WTC11 (cell line): ENCODE data around the gene FBLN5. TPM values are rescaled to one million over a fixed set of nuclear protein-coding genes. Genes with fewer than 3 reads are reported as not detected.

Experiments
- ATAC-seq: fragments of 200-7000 bp; cut with Tn5 transposase; 2 replicates; pipeline ENCODE4 v1.10.0; 2021; ENCODE audit warnings: mild to moderate bottlenecking, moderate library complexity
- CTCF ChIA-PET: fragments of 300-600 bp; sonication (Branson Sonifier 250); formaldehyde crosslinking; loops from one replicate; lab custom pipeline; 2021; ENCODE audit warnings: antibody characterized with exemption; lab: Charles Lee
- POLR2A ChIA-PET: fragments of 350-600 bp; sonication (Branson Sonifier 250); formaldehyde crosslinking; loops from one replicate; lab custom pipeline; 2021; ENCODE audit warnings: antibody characterized with exemption; lab: Charles Lee
- DNase-seq: peaks from one replicate; pipeline ENCODE4 v3.0.0; 2021; ENCODE audit warnings: low spot score
- H3K27ac Mint-ChIP-seq: 2 replicates; pipeline ENCODE4 v1.8.0; 2021; ENCODE audit warnings: mixed read lengths
- H3K27me3 Mint-ChIP-seq: 2 replicates; pipeline ENCODE4 v1.8.0; 2021; ENCODE audit warnings: low read depth, mild to moderate bottlenecking, moderate library complexity, mixed read lengths
- H3K36me3 Mint-ChIP-seq: 2 replicates; pipeline ENCODE4 v1.8.0; 2021; ENCODE audit warnings: mixed read lengths
- H3K4me1 Mint-ChIP-seq: 2 replicates; pipeline ENCODE4 v1.8.0; 2022; ENCODE audit warnings: mixed read lengths
- H3K4me3 Mint-ChIP-seq: 2 replicates; pipeline ENCODE4 v1.8.0; 2021; ENCODE audit warnings: mild to moderate bottlenecking, moderate library complexity, mixed read lengths
- H3K9me3 Mint-ChIP-seq: 2 replicates; pipeline ENCODE4 v1.8.0; 2021; ENCODE audit warnings: mixed read lengths
- CREM ChIP-seq: sonication (generic); formaldehyde crosslinking; IDR thresholded peaks from 2 replicates; pipeline ENCODE4 v1.8.1; 2022; ENCODE audit warnings: mild to moderate bottlenecking, missing genetic modification reagents, moderate library complexity
- ELF4 ChIP-seq: sonication (generic); formaldehyde crosslinking; IDR thresholded peaks from 2 replicates; pipeline ENCODE4 v1.8.1; 2022; ENCODE audit warnings: low read depth, mild to moderate bottlenecking, moderate library complexity, missing genetic modification reagents
- EMX1 ChIP-seq: fragments of 250-450 bp; sonication (Bioruptor Pico); IDR thresholded peaks from 2 replicates; pipeline ENCODE4 v1.8.0; 2021; ENCODE audit warnings: mild to moderate bottlenecking
- ETV6 ChIP-seq: sonication (generic); formaldehyde crosslinking; IDR thresholded peaks from 2 replicates; pipeline ENCODE4 v1.8.1; 2022; ENCODE audit warnings: mild to moderate bottlenecking, missing genetic modification reagents
- FOXK1 ChIP-seq: sonication (generic); formaldehyde crosslinking; IDR thresholded peaks from 2 replicates; pipeline ENCODE4 v1.8.0; 2022; ENCODE audit warnings: mild to moderate bottlenecking, moderate library complexity, missing genetic modification reagents
- IRF2 ChIP-seq: sonication (generic); formaldehyde crosslinking; IDR thresholded peaks from 2 replicates; pipeline ENCODE4 v1.8.0; 2022; ENCODE audit warnings: low read depth, missing genetic modification reagents, borderline replicate concordance
- JUN ChIP-seq: sonication (generic); formaldehyde crosslinking; IDR thresholded peaks from 2 replicates; pipeline ENCODE4 v1.8.0; 2023; ENCODE audit warnings: mild to moderate bottlenecking, missing genetic modification reagents
- NR2C2 ChIP-seq: sonication (generic); formaldehyde crosslinking; IDR thresholded peaks from 2 replicates; pipeline ENCODE4 v1.8.0; 2022; ENCODE audit warnings: mild to moderate bottlenecking, missing genetic modification reagents
- NR3C1 ChIP-seq: sonication (generic); formaldehyde crosslinking; conservative IDR thresholded peaks from 2 replicates; pipeline ENCODE4 v1.8.1; 2023; ENCODE audit warnings: low read depth, mild to moderate bottlenecking, missing genetic modification reagents
- OVOL2 ChIP-seq: fragments of 250-450 bp; sonication (Bioruptor Pico); IDR thresholded peaks from 2 replicates; pipeline ENCODE4 v1.9.0; 2021; ENCODE audit warnings: mild to moderate bottlenecking, borderline replicate concordance
- SP1 ChIP-seq: sonication (generic); formaldehyde crosslinking; conservative IDR thresholded peaks from 2 replicates; pipeline ENCODE4 v1.8.1; 2022; ENCODE audit warnings: missing genetic modification reagents
- TEAD4 ChIP-seq: sonication (generic); formaldehyde crosslinking; IDR thresholded peaks from 2 replicates; pipeline ENCODE4 v1.8.0; 2022; ENCODE audit warnings: mild to moderate bottlenecking, missing genetic modification reagents
- ZNF121 ChIP-seq: sonication (generic); formaldehyde crosslinking; IDR thresholded peaks from 2 replicates; pipeline ENCODE4 v1.8.0; 2023; ENCODE audit warnings: missing genetic modification reagents
- ZNF263 ChIP-seq: sonication (generic); formaldehyde crosslinking; IDR thresholded peaks from 2 replicates; pipeline ENCODE4 v1.8.1; 2022; ENCODE audit warnings: low read depth, mild to moderate bottlenecking, moderate library complexity, missing genetic modification reagents
- ZNF396 ChIP-seq: fragments of 250-450 bp; sonication (Bioruptor Pico); IDR thresholded peaks from 2 replicates; pipeline ENCODE4 v1.8.0; 2021; ENCODE audit warnings: mild to moderate bottlenecking, moderate library complexity, borderline replicate concordance
- ZNF423 ChIP-seq: fragments of 250-450 bp; sonication (Bioruptor Pico); IDR thresholded peaks from 2 replicates; pipeline ENCODE4 v2.1.2; 2022; ENCODE audit warnings: mild to moderate bottlenecking, moderate library complexity
- total RNA-seq: library from RNA; stranded (reverse); gene quantifications from 3 replicates; pipeline ENCODE4 v1.2.3, GENCODE V29; 2021
- TF ChIP-seq, protein P1 (sequence below): sonication (generic); formaldehyde crosslinking; IDR thresholded peaks from 2 replicates; pipeline ENCODE4 v1.8.0; 2023; ENCODE audit warnings: missing genetic modification reagents
- TF ChIP-seq, protein P2 (sequence below): sonication (generic); formaldehyde crosslinking; IDR thresholded peaks from 2 replicates; pipeline ENCODE4 v1.8.0; 2022; ENCODE audit warnings: mild to moderate bottlenecking, missing genetic modification reagents
- TF ChIP-seq, protein P3 (sequence below): sonication (generic); formaldehyde crosslinking; IDR thresholded peaks from 2 replicates; pipeline ENCODE4 v1.8.0; 2023; ENCODE audit warnings: missing genetic modification reagents, mild to moderate bottlenecking, borderline replicate concordance
- TF ChIP-seq, protein P4 (sequence below): sonication (generic); formaldehyde crosslinking; IDR thresholded peaks from 2 replicates; pipeline ENCODE4 v1.8.0; 2022; ENCODE audit warnings: mild to moderate bottlenecking, missing genetic modification reagents
- TF ChIP-seq, protein P5 (sequence below): sonication (generic); formaldehyde crosslinking; IDR thresholded peaks from 2 replicates; pipeline ENCODE4 v1.8.1; 2023; ENCODE audit warnings: mild to moderate bottlenecking, missing genetic modification reagents
- TF ChIP-seq, protein P6 (sequence below): sonication (generic); formaldehyde crosslinking; IDR thresholded peaks from 2 replicates; pipeline ENCODE4 v1.8.1; 2022; ENCODE audit warnings: mild to moderate bottlenecking, missing genetic modification reagents, moderate library complexity, borderline replicate concordance

FBLN5 gene
- total RNA-seq, 1 experiment from 2014 or later = 4.0 TPM

DNA sequence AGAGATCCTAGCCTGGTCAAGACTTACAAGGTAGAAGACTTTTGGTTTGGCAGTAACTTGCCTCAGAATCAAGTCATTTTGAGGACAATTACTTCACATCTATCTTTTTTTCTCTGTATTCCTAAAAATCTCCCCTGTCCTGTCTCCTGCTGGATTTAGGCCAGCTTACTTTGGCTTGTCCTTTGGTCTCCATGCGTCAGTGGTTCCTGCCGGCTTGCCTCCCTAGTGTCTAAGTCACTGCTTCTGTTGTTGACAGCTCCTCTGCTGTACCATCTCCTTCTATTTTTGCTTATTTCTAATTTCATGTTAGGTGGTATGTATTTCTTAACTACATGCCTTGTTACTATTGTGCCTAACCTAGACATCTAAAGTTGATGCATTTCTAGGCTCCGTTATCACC is 39.7 kb upstream of the FBLN5 start:
- H3K27ac Mint-ChIP-seq = no peak overlapping the region
- no peak for ATAC-seq
- TF ChIP-seq JUN (CRISPR knock-in tag) (no peak), IRF2 (CRISPR knock-in tag) (no peak), OVOL2 (CRISPR knock-in tag) (no peak), ZNF396 (CRISPR knock-in tag) (no peak), ZNF263 (CRISPR knock-in tag) (no peak), EMX1 (CRISPR knock-in tag) (no peak), NR3C1 (CRISPR knock-in tag) (no peak), NR2C2 (no peak), SP1 (CRISPR knock-in tag) (no peak)
- TF ChIP-seq, protein P1, sequence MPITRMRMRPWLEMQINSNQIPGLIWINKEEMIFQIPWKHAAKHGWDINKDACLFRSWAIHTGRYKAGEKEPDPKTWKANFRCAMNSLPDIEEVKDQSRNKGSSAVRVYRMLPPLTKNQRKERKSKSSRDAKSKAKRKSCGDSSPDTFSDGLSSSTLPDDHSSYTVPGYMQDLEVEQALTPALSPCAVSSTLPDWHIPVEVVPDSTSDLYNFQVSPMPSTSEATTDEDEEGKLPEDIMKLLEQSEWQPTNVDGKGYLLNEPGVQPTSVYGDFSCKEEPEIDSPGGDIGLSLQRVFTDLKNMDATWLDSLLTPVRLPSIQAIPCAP (CRISPR knock-in tag) = no peak
- TF ChIP-seq, protein P2, sequence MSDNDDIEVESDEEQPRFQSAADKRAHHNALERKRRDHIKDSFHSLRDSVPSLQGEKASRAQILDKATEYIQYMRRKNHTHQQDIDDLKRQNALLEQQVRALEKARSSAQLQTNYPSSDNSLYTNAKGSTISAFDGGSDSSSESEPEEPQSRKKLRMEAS (CRISPR knock-in tag) = no peak
- TF ChIP-seq, protein P3, sequence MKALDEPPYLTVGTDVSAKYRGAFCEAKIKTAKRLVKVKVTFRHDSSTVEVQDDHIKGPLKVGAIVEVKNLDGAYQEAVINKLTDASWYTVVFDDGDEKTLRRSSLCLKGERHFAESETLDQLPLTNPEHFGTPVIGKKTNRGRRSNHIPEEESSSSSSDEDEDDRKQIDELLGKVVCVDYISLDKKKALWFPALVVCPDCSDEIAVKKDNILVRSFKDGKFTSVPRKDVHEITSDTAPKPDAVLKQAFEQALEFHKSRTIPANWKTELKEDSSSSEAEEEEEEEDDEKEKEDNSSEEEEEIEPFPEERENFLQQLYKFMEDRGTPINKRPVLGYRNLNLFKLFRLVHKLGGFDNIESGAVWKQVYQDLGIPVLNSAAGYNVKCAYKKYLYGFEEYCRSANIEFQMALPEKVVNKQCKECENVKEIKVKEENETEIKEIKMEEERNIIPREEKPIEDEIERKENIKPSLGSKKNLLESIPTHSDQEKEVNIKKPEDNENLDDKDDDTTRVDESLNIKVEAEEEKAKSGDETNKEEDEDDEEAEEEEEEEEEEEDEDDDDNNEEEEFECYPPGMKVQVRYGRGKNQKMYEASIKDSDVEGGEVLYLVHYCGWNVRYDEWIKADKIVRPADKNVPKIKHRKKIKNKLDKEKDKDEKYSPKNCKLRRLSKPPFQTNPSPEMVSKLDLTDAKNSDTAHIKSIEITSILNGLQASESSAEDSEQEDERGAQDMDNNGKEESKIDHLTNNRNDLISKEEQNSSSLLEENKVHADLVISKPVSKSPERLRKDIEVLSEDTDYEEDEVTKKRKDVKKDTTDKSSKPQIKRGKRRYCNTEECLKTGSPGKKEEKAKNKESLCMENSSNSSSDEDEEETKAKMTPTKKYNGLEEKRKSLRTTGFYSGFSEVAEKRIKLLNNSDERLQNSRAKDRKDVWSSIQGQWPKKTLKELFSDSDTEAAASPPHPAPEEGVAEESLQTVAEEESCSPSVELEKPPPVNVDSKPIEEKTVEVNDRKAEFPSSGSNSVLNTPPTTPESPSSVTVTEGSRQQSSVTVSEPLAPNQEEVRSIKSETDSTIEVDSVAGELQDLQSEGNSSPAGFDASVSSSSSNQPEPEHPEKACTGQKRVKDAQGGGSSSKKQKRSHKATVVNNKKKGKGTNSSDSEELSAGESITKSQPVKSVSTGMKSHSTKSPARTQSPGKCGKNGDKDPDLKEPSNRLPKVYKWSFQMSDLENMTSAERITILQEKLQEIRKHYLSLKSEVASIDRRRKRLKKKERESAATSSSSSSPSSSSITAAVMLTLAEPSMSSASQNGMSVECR (CRISPR knock-in tag) = no peak
- TF ChIP-seq, all 79 proteins: peak for 0
- no peak overlapping the region for H3K4me3 Mint-ChIP-seq
- no peaks in the 10 kb centered on the region for H3K9me3 Mint-ChIP-seq
- ChIA-PET CTCF (no interaction called here), POLR2A (no interaction called here)
- no peak for DNase-seq
- peaks cover 25% of the 10 kb centered on the region for H3K36me3 Mint-ChIP-seq
- no peaks in the 10 kb centered on the region for H3K4me1 Mint-ChIP-seq
- H3K27me3 Mint-ChIP-seq = no peaks in the 10 kb centered on the region

DNA sequence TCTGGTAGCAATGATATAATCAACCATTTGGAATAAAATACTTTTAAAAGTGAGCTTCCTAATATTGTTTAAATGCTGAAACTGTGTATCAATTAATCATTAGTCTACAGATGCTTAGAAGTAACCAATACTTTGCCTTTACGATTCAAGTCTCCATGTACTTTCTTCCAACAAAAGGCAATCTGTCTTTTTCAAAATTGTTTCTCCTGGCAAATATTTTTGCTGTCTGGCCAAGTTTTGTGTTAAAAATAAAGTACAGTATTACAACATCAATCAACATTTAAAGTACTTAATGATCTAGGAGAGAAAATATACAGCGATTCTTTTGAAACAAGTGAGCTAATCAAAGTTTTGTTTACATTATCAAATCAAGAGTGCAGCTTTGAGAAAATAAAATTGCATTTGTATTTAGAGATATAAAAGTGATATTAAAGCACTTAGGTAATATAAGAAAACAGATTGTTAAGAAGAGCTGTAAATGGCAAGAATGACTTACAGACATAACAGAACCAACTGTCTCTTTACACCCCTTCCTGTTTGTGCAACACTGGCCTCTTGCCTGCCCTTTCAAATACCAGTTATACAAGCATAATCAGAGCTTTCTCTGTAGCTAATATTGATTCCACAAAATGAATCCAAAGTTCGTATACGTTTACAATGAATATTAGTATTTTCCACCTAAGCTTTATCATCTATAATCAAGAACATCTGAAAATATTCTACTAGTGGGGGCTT is 38.2 kb upstream of the FBLN5 start:
- Mint-ChIP-seq H3K27ac (no peak overlapping the region), H3K9me3 (no peaks in the 10 kb centered on the region), H3K36me3 (peaks cover 22% of the 10 kb centered on the region), H3K4me1 (no peaks in the 10 kb centered on the region), H3K4me3 (no peak overlapping the region), H3K27me3 (no peaks in the 10 kb centered on the region)
- ChIA-PET CTCF (interaction anchor here (2.9 kb wide), 1 partner anchor 11 kb away, joined by 13 read pairs; no protein-coding TSS in a partner anchor), POLR2A (no interaction called here)
- DNase-seq (no peak), ATAC-seq (no peak)
- TF ChIP-seq, protein P4, sequence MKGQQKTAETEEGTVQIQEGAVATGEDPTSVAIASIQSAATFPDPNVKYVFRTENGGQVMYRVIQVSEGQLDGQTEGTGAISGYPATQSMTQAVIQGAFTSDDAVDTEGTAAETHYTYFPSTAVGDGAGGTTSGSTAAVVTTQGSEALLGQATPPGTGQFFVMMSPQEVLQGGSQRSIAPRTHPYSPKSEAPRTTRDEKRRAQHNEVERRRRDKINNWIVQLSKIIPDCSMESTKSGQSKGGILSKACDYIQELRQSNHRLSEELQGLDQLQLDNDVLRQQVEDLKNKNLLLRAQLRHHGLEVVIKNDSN (CRISPR knock-in tag) = no peak
- TF ChIP-seq ELF4 (CRISPR knock-in tag) (no peak), ZNF121 (no peak), FOXK1 (CRISPR knock-in tag) (no peak), ZNF423 (no peak), ETV6 (CRISPR knock-in tag) (no peak), CREM (CRISPR knock-in tag) (no peak), TEAD4 (CRISPR knock-in tag) (no peak)
- TF ChIP-seq, protein P3 (CRISPR knock-in tag) = no peak
- TF ChIP-seq, protein P5, sequence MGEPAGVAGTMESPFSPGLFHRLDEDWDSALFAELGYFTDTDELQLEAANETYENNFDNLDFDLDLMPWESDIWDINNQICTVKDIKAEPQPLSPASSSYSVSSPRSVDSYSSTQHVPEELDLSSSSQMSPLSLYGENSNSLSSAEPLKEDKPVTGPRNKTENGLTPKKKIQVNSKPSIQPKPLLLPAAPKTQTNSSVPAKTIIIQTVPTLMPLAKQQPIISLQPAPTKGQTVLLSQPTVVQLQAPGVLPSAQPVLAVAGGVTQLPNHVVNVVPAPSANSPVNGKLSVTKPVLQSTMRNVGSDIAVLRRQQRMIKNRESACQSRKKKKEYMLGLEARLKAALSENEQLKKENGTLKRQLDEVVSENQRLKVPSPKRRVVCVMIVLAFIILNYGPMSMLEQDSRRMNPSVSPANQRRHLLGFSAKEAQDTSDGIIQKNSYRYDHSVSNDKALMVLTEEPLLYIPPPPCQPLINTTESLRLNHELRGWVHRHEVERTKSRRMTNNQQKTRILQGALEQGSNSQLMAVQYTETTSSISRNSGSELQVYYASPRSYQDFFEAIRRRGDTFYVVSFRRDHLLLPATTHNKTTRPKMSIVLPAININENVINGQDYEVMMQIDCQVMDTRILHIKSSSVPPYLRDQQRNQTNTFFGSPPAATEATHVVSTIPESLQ = no peak
- TF ChIP-seq, protein P6, sequence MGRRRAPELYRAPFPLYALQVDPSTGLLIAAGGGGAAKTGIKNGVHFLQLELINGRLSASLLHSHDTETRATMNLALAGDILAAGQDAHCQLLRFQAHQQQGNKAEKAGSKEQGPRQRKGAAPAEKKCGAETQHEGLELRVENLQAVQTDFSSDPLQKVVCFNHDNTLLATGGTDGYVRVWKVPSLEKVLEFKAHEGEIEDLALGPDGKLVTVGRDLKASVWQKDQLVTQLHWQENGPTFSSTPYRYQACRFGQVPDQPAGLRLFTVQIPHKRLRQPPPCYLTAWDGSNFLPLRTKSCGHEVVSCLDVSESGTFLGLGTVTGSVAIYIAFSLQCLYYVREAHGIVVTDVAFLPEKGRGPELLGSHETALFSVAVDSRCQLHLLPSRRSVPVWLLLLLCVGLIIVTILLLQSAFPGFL (CRISPR knock-in tag) = no peak
